ENCODE data around the gene KLHL7.

The KLHL7 gene

DNA sequence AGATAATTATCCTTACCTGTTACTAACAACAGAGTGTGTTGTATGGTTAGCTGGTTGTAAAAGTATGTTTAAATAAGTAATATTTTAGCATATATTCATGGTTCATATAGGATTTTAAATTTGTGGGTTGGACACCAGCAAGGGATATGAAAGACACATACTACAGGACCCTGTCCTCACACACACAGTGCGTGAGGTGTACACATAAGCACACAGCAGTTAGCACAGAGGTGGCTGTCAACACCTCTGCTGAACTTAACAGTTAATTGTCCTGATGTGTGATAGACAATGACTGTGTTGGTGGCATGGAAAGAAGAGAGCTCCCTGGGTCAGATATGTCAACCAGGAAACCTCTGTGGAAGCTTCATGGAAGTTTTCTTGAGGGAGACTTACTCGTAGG is 53.0 kb downstream of the KLHL7 start:
- no peak overlapping the region for H2BK12ac ChIP-seq (ENCODE audit: low read length in 2 of 2)
- no peaks in the 10 kb centered on the region for H3K27me3 ChIP-seq (ENCODE audit: control insufficient read depth in 1 of 2, insufficient read depth in 1 of 2, low read length in 2 of 2)
- no peaks in the 10 kb centered on the region for H3K4me1 ChIP-seq (ENCODE audit: control insufficient read depth, insufficient read depth, low read depth, low read length)
- no peak overlapping the region for H2AFZ ChIP-seq (ENCODE audit: low read depth, low read length)
- H3K4me2 ChIP-seq (ENCODE audit: low read length, poor library complexity, severe bottlenecking) = no peak overlapping the region
- no peak overlapping the region for H3K14ac ChIP-seq (ENCODE audit: low read length in 2 of 2)
- H3K9me3 ChIP-seq (ENCODE audit: control insufficient read depth, low read length) = no peaks in the 10 kb centered on the region
- no peak overlapping the region for H2BK15ac ChIP-seq (ENCODE audit: low read depth, poor library complexity, severe bottlenecking)
- no peak overlapping the region for H4K8ac ChIP-seq (ENCODE audit: low read length)
- H3K23ac ChIP-seq (ENCODE audit: low read length in 2 of 2) = no peak overlapping the region
- no peak overlapping the region for H3K4ac ChIP-seq (ENCODE audit: low read depth in 1 of 2, low read length in 2 of 2)
- H3K27ac ChIP-seq (ENCODE audit: low read length, poor library complexity, severe bottlenecking) = no peak overlapping the region
- no peak overlapping the region for H2BK120ac ChIP-seq (ENCODE audit: low read depth, low read length)
- 95% methylated on average over 2 of the region's 2 CpGs for WGBS
- no peak overlapping the region for H3K4me3 ChIP-seq (ENCODE audit: insufficient read depth in 1 of 2, low read depth in 1 of 2, low read length in 2 of 2)
- H4K91ac ChIP-seq (ENCODE audit: low read length) = no peak overlapping the region
- H3K9ac ChIP-seq (ENCODE audit: low read length) = no peak overlapping the region
- DNase-seq = no peak
- no peaks in the 10 kb centered on the region for H3K79me1 ChIP-seq (replicated peaks; ENCODE audit: low read length, poor library complexity, severe bottlenecking)
- peaks cover 7 to 53% of the 10 kb centered on the region in 2 experiments for H3K36me3 ChIP-seq (ENCODE audit: control insufficient read depth in 1 of 2, insufficient read depth in 2 of 2, low read depth in 1 of 2, low read length in 2 of 2)
- no peak overlapping the region for H2AK5ac ChIP-seq (ENCODE audit: low read length, severe bottlenecking)
- H3K18ac ChIP-seq (ENCODE audit: low read depth in 1 of 2, low read length in 2 of 2) = no peak overlapping the region
- no peak overlapping the region for H2BK5ac ChIP-seq (ENCODE audit: low read depth, low read length, poor library complexity, severe bottlenecking)

DNA sequence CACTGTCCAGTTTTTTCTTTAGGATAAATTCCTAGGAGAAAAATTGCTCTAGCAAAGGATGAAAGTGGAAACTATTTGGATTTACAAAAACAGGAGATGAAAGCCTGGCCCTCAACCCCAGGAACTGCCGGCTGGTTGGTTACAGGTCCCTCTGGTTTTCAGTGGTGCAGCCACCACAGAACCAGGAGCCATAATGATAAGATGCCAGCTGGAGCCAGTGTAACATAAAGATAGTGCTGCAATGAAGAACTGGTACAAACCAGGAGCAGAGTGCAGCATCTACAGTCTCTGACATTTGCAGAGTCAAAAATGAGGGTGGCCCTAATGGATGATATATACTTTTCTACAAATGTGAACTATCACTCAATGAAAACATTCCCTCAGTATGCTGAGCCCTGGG is 55.9 kb downstream of the KLHL7 start:
- Histone ChIP-seq H3K4me2 (ENCODE audit: low read length, poor library complexity, severe bottlenecking) (no peak overlapping the region), H3K14ac (ENCODE audit: low read length in 2 of 2) (no peak overlapping the region), H3K9ac (ENCODE audit: low read length) (no peak overlapping the region), H3K79me1 (replicated peaks; ENCODE audit: low read length, poor library complexity, severe bottlenecking) (no peaks in the 10 kb centered on the region), H3K36me3 (ENCODE audit: control insufficient read depth in 1 of 2, insufficient read depth in 2 of 2, low read depth in 1 of 2, low read length in 2 of 2) (peaks cover 7 to 36% of the 10 kb centered on the region in 2 experiments), H2BK120ac (ENCODE audit: low read depth, low read length) (no peak overlapping the region), H4K8ac (ENCODE audit: low read length) (no peak overlapping the region), H2AFZ (ENCODE audit: low read depth, low read length) (no peak overlapping the region), H3K27me3 (ENCODE audit: control insufficient read depth in 1 of 2, insufficient read depth in 1 of 2, low read length in 2 of 2) (no peaks in the 10 kb centered on the region), H3K27ac (ENCODE audit: low read length, poor library complexity, severe bottlenecking) (no peak overlapping the region), H3K9me3 (ENCODE audit: control insufficient read depth, low read length) (no peaks in the 10 kb centered on the region), H2AK5ac (ENCODE audit: low read length, severe bottlenecking) (no peak overlapping the region), H3K23ac (ENCODE audit: low read length in 2 of 2) (no peak overlapping the region), H3K18ac (ENCODE audit: low read depth in 1 of 2, low read length in 2 of 2) (no peak overlapping the region), H2BK15ac (ENCODE audit: low read depth, poor library complexity, severe bottlenecking) (no peak overlapping the region), H3K4me1 (ENCODE audit: control insufficient read depth, insufficient read depth, low read depth, low read length) (no peaks in the 10 kb centered on the region), H2BK12ac (ENCODE audit: low read length in 2 of 2) (no peak overlapping the region), H4K91ac (ENCODE audit: low read length) (no peak overlapping the region), H3K4ac (ENCODE audit: low read depth in 1 of 2, low read length in 2 of 2) (no peak overlapping the region), H2BK5ac (ENCODE audit: low read depth, low read length, poor library complexity, severe bottlenecking) (no peak overlapping the region), H3K4me3 (ENCODE audit: insufficient read depth in 1 of 2, low read depth in 1 of 2, low read length in 2 of 2) (no peak overlapping the region)
- 80% methylated on average over 1 of the region's 1 CpG for WGBS
- DNase-seq = no peak

DNA sequence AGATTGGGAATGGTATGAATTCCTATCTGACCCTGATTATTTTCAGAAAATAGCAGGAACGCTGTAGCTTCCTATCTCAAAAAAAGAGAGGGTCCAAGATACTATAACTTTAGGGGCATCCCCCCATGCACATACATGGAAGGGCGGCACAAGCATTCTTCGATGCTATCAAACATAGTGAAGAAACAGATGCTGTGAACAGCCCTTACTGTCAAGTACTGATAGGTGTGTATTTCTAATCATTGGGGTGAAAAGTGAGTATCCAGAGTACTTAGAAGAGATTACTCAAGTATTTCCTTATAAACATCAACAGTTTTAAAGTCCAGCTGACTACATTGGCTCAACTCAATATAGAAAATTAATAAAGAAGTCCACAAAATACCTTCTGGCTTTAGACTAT is 59.3 kb downstream of the KLHL7 start:
- H4K8ac ChIP-seq (ENCODE audit: low read length) = no peak overlapping the region
- no peak overlapping the region for H2AFZ ChIP-seq (ENCODE audit: low read depth, low read length)
- no peak overlapping the region for H3K4ac ChIP-seq (ENCODE audit: low read depth in 1 of 2, low read length in 2 of 2)
- no peak overlapping the region for H2BK15ac ChIP-seq (ENCODE audit: low read depth, poor library complexity, severe bottlenecking)
- no peak overlapping the region for H3K23ac ChIP-seq (ENCODE audit: low read length in 2 of 2)
- DNase-seq = no peak
- H3K4me3 ChIP-seq (ENCODE audit: insufficient read depth in 1 of 2, low read depth in 1 of 2, low read length in 2 of 2) = no peak overlapping the region
- H2BK5ac ChIP-seq (ENCODE audit: low read depth, low read length, poor library complexity, severe bottlenecking) = no peak overlapping the region
- no peak overlapping the region for H2BK12ac ChIP-seq (ENCODE audit: low read length in 2 of 2)
- H2AK5ac ChIP-seq (ENCODE audit: low read length, severe bottlenecking) = no peak overlapping the region
- H3K36me3 ChIP-seq (ENCODE audit: control insufficient read depth in 1 of 2, insufficient read depth in 2 of 2, low read depth in 1 of 2, low read length in 2 of 2) = peaks cover 2 to 31% of the 10 kb centered on the region in 2 experiments
- no peaks in the 10 kb centered on the region for H3K79me1 ChIP-seq (replicated peaks; ENCODE audit: low read length, poor library complexity, severe bottlenecking)
- no peak overlapping the region for H3K4me2 ChIP-seq (ENCODE audit: low read length, poor library complexity, severe bottlenecking)
- H4K91ac ChIP-seq (ENCODE audit: low read length) = no peak overlapping the region
- H2BK120ac ChIP-seq (ENCODE audit: low read depth, low read length) = no peak overlapping the region
- H3K14ac ChIP-seq (ENCODE audit: low read length in 2 of 2) = no peak overlapping the region
- H3K18ac ChIP-seq (ENCODE audit: low read depth in 1 of 2, low read length in 2 of 2) = no peak overlapping the region
- no peaks in the 10 kb centered on the region for H3K4me1 ChIP-seq (ENCODE audit: control insufficient read depth, insufficient read depth, low read depth, low read length)
- H3K9me3 ChIP-seq (ENCODE audit: control insufficient read depth, low read length) = no peaks in the 10 kb centered on the region
- H3K27me3 ChIP-seq (ENCODE audit: control insufficient read depth in 1 of 2, insufficient read depth in 1 of 2, low read length in 2 of 2) = no peaks in the 10 kb centered on the region
- 100% methylated on average over 2 of the region's 3 CpGs for WGBS
- H3K27ac ChIP-seq (ENCODE audit: low read length, poor library complexity, severe bottlenecking) = no peak overlapping the region
- no peak overlapping the region for H3K9ac ChIP-seq (ENCODE audit: low read length)

DNA sequence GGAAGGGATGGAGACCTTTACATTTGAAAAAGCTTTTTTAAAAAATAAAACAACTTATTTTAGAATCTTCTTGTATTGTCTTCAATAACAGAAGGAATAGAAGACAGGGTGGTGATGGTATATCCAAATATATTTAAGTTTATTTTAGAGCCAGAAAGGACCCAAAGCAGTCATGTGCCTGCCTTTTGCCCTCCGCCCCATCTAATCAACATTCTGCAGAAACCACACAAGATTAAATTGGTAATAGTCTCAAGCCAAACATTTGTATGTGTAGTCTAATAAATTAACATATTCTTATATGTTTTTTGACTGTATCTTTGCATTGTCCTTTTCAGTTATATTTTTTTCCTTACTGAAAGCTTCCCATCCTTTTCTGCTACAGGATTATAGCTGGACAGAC is 59.7 kb downstream of the KLHL7 start:
- Histone ChIP-seq H4K91ac (ENCODE audit: low read length) (no peak overlapping the region), H2BK12ac (ENCODE audit: low read length in 2 of 2) (no peak overlapping the region), H2BK5ac (ENCODE audit: low read depth, low read length, poor library complexity, severe bottlenecking) (no peak overlapping the region), H3K14ac (ENCODE audit: low read length in 2 of 2) (no peak overlapping the region), H3K4ac (ENCODE audit: low read depth in 1 of 2, low read length in 2 of 2) (no peak overlapping the region), H2AK5ac (ENCODE audit: low read length, severe bottlenecking) (no peak overlapping the region), H3K4me3 (ENCODE audit: insufficient read depth in 1 of 2, low read depth in 1 of 2, low read length in 2 of 2) (no peak overlapping the region), H2AFZ (ENCODE audit: low read depth, low read length) (no peak overlapping the region), H3K4me2 (ENCODE audit: low read length, poor library complexity, severe bottlenecking) (no peak overlapping the region), H4K8ac (ENCODE audit: low read length) (no peak overlapping the region), H3K79me1 (replicated peaks; ENCODE audit: low read length, poor library complexity, severe bottlenecking) (no peaks in the 10 kb centered on the region), H3K4me1 (ENCODE audit: control insufficient read depth, insufficient read depth, low read depth, low read length) (no peaks in the 10 kb centered on the region), H3K23ac (ENCODE audit: low read length in 2 of 2) (no peak overlapping the region), H2BK120ac (ENCODE audit: low read depth, low read length) (no peak overlapping the region), H3K9me3 (ENCODE audit: control insufficient read depth, low read length) (no peaks in the 10 kb centered on the region), H3K27me3 (ENCODE audit: control insufficient read depth in 1 of 2, insufficient read depth in 1 of 2, low read length in 2 of 2) (no peaks in the 10 kb centered on the region), H3K36me3 (ENCODE audit: control insufficient read depth in 1 of 2, insufficient read depth in 2 of 2, low read depth in 1 of 2, low read length in 2 of 2) (peaks cover 2 to 31% of the 10 kb centered on the region in 2 experiments), H3K18ac (ENCODE audit: low read depth in 1 of 2, low read length in 2 of 2) (no peak overlapping the region), H2BK15ac (ENCODE audit: low read depth, poor library complexity, severe bottlenecking) (no peak overlapping the region), H3K27ac (ENCODE audit: low read length, poor library complexity, severe bottlenecking) (no peak overlapping the region), H3K9ac (ENCODE audit: low read length) (no peak overlapping the region)
- WGBS = no CpG with 5 or more reads among the region's 1 CpG
- DNase-seq = no peak

All from mesenchymal stem cell (in vitro differentiated cells and primary cell).